ENCODE measurements around the gene DNAJC9. TPM values are rescaled to one million over a fixed set of nuclear protein-coding genes. Genes with fewer than 3 reads are reported as not detected.

Gene DNAJC9
- total and polyA plus RNA-seq, 2 of the 4 experiments (the other 2 are of a cell fraction), result 20.0 to 28.7 TPM

GRCh38 chr10:73252445-73253224 is 5.6 kb upstream of the DNAJC9 start, which contains the start of gene MRPS16 (continued):
- TF ChIP-seq CTCF (conservative IDR thresholded peaks at IDR 0.05; ENCODE audit: low read depth, low read length), result no peak
